Prostate gland (tissue), 2 donors: ENCODE results near the gene ZNF879.

Source experiments
- POLR2AphosphoS5 ChIP-seq: sonication (generic); formaldehyde crosslinking; IDR thresholded peaks from one replicate; pipeline ENCODE4 v1.6.1; 2017; ENCODE audit warnings: antibody characterized with exemption
- TF ChIP-seq, protein P1 (sequence below), 4 experiments: fragments of 200-600 bp in 2 of 4; fragments of 450-650 bp in 2 of 4; sonication (generic) in 2 of 4; IDR thresholded peaks; 1 replicate in 3 of 4; 2 replicates in 1 of 4; pipeline ENCODE4 v1.5.1; 2016 to 2019; ENCODE audit warnings: antibody characterized with exemption in 4 of 4, mild to moderate bottlenecking in 2 of 4, moderate library complexity in 2 of 4

- TF ChIP-seq, protein P1, sequence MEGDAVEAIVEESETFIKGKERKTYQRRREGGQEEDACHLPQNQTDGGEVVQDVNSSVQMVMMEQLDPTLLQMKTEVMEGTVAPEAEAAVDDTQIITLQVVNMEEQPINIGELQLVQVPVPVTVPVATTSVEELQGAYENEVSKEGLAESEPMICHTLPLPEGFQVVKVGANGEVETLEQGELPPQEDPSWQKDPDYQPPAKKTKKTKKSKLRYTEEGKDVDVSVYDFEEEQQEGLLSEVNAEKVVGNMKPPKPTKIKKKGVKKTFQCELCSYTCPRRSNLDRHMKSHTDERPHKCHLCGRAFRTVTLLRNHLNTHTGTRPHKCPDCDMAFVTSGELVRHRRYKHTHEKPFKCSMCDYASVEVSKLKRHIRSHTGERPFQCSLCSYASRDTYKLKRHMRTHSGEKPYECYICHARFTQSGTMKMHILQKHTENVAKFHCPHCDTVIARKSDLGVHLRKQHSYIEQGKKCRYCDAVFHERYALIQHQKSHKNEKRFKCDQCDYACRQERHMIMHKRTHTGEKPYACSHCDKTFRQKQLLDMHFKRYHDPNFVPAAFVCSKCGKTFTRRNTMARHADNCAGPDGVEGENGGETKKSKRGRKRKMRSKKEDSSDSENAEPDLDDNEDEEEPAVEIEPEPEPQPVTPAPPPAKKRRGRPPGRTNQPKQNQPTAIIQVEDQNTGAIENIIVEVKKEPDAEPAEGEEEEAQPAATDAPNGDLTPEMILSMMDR (IDR thresholded peaks at IDR 0.05) = no peak
- TF ChIP-seq POLR2AphosphoS5 = no peak
Measured at GRCh38 chr5:178998441-178998840, 25.2 kb upstream of the ZNF879 start.
